Measurements from ENCODE around the gene ZFYVE9. TPM values are rescaled to one million over a fixed set of nuclear protein-coding genes. Genes with fewer than 3 reads are reported as not detected.

ZFYVE9 gene
- total and polyA plus RNA-seq, 9 of the 15 experiments (the other 6 are each of a cell fraction or from before 2014, with no cell fraction given): 0.52 to 14.4 (median 8.9) TPM

DNA sequence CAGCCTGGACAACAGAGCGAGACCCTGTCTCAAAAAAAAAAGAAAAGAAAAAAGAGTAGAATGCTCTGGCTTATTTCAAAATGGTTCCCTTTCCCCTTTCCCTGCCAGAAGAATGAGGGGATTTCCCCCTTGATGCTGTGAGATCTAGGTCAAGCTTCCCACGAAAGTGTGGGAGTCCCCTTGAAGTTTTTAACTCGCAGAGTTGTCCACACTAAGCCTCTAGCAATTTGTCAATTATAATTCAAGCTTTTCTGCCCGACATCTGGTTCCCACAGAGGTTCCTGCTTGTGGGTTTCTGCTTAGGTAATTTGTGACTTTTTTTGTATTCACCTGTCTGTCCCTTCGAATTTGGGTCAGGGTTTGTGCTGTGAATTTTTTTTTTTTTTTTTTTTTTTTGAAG is 62.8 kb downstream of the ZFYVE9 start:
- Histone ChIP-seq H3K4me1 (replicated peaks in 1 of 2; ENCODE audit: control insufficient read depth in 2 of 2, insufficient read depth in 2 of 2, low read length in 2 of 2) (peaks cover 11 to 22% of the 10 kb centered on the region in 2 experiments), H3K9ac (ENCODE audit: insufficient read depth in 1 of 2, low read depth in 2 of 2, low read length in 2 of 2) (peak overlapping the region; percentile 35 to 77; a peak in 2 of 4 replicates), H2AFZ (ENCODE audit: low read depth, low read length) (peak overlapping the region; percentile 32; the same call in 1 of the 2 replicates), H3K4me3 (no peak overlapping the region), H3K4me2 (ENCODE audit: insufficient read depth, low read length) (no peak overlapping the region), H3K9me3 (replicated peaks; ENCODE audit: control insufficient read depth, insufficient read depth, low read depth, low read length) (no peaks in the 10 kb centered on the region), H3K27ac (ENCODE audit: extremely low read depth, low read depth, low read length) (peak overlapping the region; percentile 71; the same call in 1 of the 3 replicates), H4K20me1 (replicated peaks; ENCODE audit: control insufficient read depth, insufficient read depth, low read length) (no peaks in the 10 kb centered on the region), H3K36me3 (ENCODE audit: control insufficient read depth, insufficient read depth, low read length) (no peaks in the 10 kb centered on the region), H3K79me2 (ENCODE audit: control insufficient read depth, insufficient read depth, low read length) (peaks cover 5% of the 10 kb centered on the region; the same call in 2 of the 3 replicates), H3K27me3 (ENCODE audit: control insufficient read depth in 2 of 2, insufficient read depth in 2 of 2, low read length in 2 of 2) (no peaks in the 10 kb centered on the region), H3K9me1 (ENCODE audit: control insufficient read depth, insufficient read depth, low read length) (no peaks in the 10 kb centered on the region)
- 51% methylated on average over 5 of the region's 5 CpGs for WGBS (ENCODE audit: insufficient coverage, low coverage, missing lambda C conversion rate)
- in situ Hi-C loops (cut with MboI): no loop called here
- ChIA-PET CTCF (ENCODE audit: low intra/inter-chr PET ratio) (no interaction called here), POLR2A (interaction anchor here (0.6 to 0.9 kb wide), 4 partner anchors 10 to 1395 kb away, joined by 3 to 4 read pairs (median 4); no protein-coding TSS in a partner anchor)
- no peak for DNase-seq (ENCODE audit: extremely low read depth in 1 of 4, low spot score in 3 of 4)
- intact Hi-C loops (cut with micrococcal nuclease): loop anchor here (2.0 kb wide), 1 partner anchor 14 kb away; no protein-coding TSS in a partner anchor
- no peak for ATAC-seq
- no TSS peak for BruUV-seq (replicated peaks)
- FAIRE-seq: no peak
- TF ChIP-seq, protein P1, sequence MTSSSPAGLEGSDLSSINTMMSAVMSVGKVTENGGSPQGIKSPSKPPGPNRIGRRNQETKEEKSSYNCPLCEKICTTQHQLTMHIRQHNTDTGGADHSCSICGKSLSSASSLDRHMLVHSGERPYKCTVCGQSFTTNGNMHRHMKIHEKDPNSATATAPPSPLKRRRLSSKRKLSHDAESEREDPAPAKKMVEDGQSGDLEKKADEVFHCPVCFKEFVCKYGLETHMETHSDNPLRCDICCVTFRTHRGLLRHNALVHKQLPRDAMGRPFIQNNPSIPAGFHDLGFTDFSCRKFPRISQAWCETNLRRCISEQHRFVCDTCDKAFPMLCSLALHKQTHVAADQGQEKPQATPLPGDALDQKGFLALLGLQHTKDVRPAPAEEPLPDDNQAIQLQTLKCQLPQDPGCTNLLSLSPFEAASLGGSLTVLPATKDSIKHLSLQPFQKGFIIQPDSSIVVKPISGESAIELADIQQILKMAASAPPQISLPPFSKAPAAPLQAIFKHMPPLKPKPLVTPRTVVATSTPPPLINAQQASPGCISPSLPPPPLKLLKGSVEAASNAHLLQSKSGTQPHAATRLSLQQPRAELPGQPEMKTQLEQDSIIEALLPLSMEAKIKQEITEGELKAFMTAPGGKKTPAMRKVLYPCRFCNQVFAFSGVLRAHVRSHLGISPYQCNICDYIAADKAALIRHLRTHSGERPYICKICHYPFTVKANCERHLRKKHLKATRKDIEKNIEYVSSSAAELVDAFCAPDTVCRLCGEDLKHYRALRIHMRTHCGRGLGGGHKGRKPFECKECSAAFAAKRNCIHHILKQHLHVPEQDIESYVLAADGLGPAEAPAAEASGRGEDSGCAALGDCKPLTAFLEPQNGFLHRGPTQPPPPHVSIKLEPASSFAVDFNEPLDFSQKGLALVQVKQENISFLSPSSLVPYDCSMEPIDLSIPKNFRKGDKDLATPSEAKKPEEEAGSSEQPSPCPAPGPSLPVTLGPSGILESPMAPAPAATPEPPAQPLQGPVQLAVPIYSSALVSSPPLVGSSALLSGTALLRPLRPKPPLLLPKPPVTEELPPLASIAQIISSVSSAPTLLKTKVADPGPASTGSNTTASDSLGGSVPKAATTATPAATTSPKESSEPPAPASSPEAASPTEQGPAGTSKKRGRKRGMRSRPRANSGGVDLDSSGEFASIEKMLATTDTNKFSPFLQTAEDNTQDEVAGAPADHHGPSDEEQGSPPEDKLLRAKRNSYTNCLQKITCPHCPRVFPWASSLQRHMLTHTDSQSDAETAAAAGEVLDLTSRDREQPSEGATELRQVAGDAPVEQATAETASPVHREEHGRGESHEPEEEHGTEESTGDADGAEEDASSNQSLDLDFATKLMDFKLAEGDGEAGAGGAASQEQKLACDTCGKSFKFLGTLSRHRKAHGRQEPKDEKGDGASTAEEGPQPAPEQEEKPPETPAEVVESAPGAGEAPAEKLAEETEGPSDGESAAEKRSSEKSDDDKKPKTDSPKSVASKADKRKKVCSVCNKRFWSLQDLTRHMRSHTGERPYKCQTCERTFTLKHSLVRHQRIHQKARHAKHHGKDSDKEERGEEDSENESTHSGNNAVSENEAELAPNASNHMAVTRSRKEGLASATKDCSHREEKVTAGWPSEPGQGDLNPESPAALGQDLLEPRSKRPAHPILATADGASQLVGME (CRISPR knock-in tag; IDR thresholded peaks at IDR 0.05): no peak
- TF ChIP-seq NR2C2 (CRISPR knock-in tag; IDR thresholded peaks at IDR 0.05) (no peak), NR2C2 (tag; IDR thresholded peaks at IDR 0.05) (0 out of 2 replicates have a peak, but pooled peaks have one; percentile 1)

All from K562 (cell line).